AG10803 (cell line): Measurements from ENCODE around the gene TAS2R20.
"Not testable (repeated sequence)": the region's sequence is repeated elsewhere in the genome, so short reads cannot be mapped to it uniquely, and the experiment has no call there.

Experiments
- DNase-seq: peaks from one replicate; pipeline ENCODE4 v3.0.0; 2010; ENCODE audit warnings: low read depth
- H3K4me3 ChIP-seq: 2 replicates; pipeline ENCODE4 v1.5.1; 2011; ENCODE audit warnings: mild to moderate bottlenecking, low read length, control low read depth
- CTCF ChIP-seq: conservative IDR thresholded peaks from 2 replicates; pipeline ENCODE4 v1.5.1; 2011; ENCODE audit warnings: mild to moderate bottlenecking, low read length, control low read depth, inconsistent platforms

Gene TAS2R20

GRCh38 chr12:10998204-10998603 lies at the start of gene TAS2R20:
Gene TAS2R20 (minus strand): TSS chr12:10998304. CDS start chr12:10997875, 429 bp downstream.
- no peak for TF ChIP-seq CTCF
- no peak for DNase-seq
- H3K4me3 ChIP-seq, result no peak within 1 kb of the TSS

GRCh38 chr12:11041366-11041765 lies 43.3 kb upstream of the TAS2R20 start:
- not testable (repeated sequence) for H3K4me3 ChIP-seq
- peak; percentile 2 for DNase-seq

GRCh38 chr12:11040162-11040561 lies 42.1 kb upstream of the TAS2R20 start:
- DNase-seq, result peak; percentile 18
- H3K4me3 ChIP-seq, result no peak overlapping the region
- TF ChIP-seq CTCF, result no peak

- no peak for TF ChIP-seq CTCF
- H3K4me3 ChIP-seq, result no peak overlapping the region
- no peak for DNase-seq
These were observed 41.1 kb upstream of the TAS2R20 start for GRCh38 chr12:11039171-11039570.

GRCh38 chr12:11033959-11034358 lies 35.9 kb upstream of the TAS2R20 start:
- H3K4me3 ChIP-seq, DNase-seq: not testable (repeated sequence)

- no peak for DNase-seq
- H3K4me3 ChIP-seq, result no peak within 1 kb of the TSS
- no peak for TF ChIP-seq CTCF
These were observed 33.2 kb upstream of the TAS2R20 start, which contains the start of gene TAS2R31 for GRCh38 chr12:11031307-11031706. Gene TAS2R31 (minus strand): TSS chr12:11031407. CDS start chr12:11031335, 72 bp downstream.

- no peak for DNase-seq
- H3K4me3 ChIP-seq, result no peak overlapping the region
- no peak for TF ChIP-seq CTCF
These were observed 28.0 kb upstream of the TAS2R20 start for GRCh38 chr12:11026118-11026517.

- H3K4me3 ChIP-seq, result no peak overlapping the region
- TF ChIP-seq CTCF, result no peak
- DNase-seq, result no peak
These were observed 25.3 kb upstream of the TAS2R20 start for GRCh38 chr12:11023387-11023786.
